Measurements from ENCODE around the gene ACBD6.

DNA sequence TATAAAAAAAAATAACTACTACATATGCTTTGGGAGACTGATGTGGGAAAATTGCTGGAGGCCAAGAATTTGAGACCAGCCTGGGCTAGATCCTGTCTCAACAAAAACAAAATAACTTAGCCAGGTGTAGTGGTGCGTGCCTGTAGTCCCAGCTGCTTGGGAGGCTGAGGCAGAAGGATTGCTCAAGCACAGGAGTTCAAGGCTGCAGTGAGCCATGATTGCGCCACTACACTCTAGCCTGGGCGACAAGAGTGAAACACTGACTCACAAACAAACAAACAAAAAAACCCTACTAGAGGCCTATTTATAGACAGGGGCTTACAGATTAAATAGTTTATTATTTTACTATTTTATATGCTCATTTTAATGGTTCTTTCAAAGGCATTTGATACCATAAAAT, 192.3 kb downstream of the ACBD6 start:
- TF ChIP-seq TAF1 (IDR thresholded peaks at IDR 0.05; ENCODE audit: borderline replicate concordance, low read depth, low read length): no peak
- TF ChIP-seq POLR2A (IDR thresholded peaks at IDR 0.05; ENCODE audit: low read depth, low read length): no peak

Data from GM12892 (cell line).